Activated T-helper 1 cell treated with Interleukin-2 at 50 U/mL for 16 hours (primary cell): ENCODE data around the gene GRIK5.
"Not testable (repeated sequence)": the region's sequence is repeated elsewhere in the genome, so short reads cannot be mapped to it uniquely, and the experiment has no call there.

ENCODE experiments used
- DNase-seq: peaks from one replicate; pipeline ENCODE4 v3.0.0-alpha.2; 2020; ENCODE audit warnings: low read depth

The GRIK5 gene

GRCh38 chr19:42051166-42052115, 18.6 kb downstream of the GRIK5 start:
- DNase-seq, result no peak

DNA sequence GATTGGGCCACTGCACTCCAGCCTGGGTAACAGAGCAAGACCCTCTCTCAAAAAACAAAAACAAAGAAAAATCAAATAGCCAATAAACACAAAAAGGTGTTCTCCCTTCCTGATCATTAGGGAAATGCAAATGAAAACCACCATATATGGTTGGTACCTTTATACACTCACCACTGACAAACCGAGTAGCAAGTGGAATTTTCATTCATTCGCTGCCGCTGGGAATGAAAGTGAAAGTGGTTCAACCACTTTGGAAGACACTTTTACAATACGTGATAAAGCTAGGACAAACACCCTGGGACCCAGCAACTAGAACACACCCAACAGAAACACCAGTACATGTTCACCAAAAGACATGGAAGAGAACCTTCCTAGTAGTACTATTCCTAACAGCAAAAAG, 21.0 kb downstream of the GRIK5 start:
- DNase-seq, result no peak

DNA sequence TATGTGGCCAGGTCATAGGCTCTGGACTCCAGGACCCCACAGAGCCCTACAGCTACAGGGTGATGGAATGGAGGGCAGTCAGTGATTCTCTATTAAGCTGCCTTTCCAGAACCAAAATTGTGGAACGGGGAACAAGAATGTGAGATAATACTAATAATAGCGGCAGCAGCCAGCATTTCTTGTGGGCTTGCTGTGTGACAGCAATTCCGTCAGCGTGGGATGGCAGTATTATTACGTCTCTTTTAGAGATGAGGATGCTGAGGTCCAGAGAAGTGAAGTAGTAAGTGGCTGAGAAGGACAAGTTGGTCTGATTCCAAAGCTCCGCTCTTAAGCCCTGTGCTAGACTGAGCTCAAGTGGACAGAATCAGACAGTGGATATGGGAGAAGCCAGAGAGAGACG, 24.4 kb downstream of the GRIK5 start:
- DNase-seq, result no peak

DNA sequence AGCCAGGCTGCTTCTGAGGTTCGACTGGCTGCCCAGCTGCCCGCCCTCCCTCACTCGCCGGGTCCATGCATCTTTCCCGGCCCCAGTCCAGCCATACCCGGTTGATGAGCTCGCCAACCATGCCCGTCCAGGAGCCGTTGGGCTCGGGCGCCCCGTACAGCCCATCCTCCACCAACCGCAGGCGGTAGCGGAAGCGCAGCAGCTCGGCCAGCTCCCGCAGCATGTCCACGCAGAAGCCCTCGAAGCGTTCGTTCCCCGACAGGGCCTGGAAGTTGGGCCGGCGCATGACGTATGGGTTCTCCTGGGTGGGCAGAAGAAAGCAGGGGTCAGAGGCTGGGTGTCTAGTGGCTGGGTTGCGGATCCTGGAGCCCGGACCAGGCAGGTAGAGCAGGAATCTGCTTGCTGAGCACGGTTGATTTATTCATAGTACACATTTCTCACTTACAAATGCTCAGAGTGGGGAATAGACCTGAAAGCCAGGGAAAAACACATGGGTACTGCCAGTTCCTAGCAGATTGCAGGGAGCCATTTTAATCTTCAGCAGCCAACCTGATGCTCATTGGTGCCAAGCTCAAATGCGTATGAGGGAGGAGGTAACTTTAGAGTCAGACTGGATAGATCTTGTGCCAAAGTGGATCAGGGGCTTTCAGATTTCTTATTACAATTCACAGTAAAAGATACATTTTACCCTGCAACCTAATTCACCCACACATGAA, 27.4 kb downstream of the GRIK5 start:
- DNase-seq, result no peak

- DNase-seq, result not testable (repeated sequence)
Measured at GRCh38 chr19:42040491-42040890, 29.5 kb downstream of the GRIK5 start.

- DNase-seq, result no peak
Measured at GRCh38 chr19:42040031-42040430, 30.0 kb downstream of the GRIK5 start.

GRCh38 chr19:42038666-42039065, 31.3 kb downstream of the GRIK5 start:
- no peak for DNase-seq

DNA sequence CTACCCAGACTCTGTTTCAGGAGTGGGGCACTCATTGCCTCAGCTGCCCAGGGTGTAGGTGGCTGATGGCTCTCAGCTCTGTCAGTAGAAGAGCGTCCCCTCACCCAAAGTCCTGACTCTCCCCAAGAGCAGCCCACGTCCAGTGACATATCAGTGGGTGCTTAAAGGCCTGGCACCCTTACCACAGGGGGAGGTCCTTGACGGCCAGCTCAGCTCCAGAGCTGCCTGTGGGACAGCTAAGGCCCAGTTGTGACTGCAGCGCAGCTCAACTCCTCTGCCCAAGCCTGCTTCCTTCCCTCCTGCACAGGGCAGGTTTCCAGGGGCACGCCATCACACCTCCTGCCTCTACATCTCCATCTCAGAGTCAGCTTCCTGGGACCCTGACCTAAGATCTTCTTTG, 32.4 kb downstream of the GRIK5 start:
- no peak for DNase-seq

DNA sequence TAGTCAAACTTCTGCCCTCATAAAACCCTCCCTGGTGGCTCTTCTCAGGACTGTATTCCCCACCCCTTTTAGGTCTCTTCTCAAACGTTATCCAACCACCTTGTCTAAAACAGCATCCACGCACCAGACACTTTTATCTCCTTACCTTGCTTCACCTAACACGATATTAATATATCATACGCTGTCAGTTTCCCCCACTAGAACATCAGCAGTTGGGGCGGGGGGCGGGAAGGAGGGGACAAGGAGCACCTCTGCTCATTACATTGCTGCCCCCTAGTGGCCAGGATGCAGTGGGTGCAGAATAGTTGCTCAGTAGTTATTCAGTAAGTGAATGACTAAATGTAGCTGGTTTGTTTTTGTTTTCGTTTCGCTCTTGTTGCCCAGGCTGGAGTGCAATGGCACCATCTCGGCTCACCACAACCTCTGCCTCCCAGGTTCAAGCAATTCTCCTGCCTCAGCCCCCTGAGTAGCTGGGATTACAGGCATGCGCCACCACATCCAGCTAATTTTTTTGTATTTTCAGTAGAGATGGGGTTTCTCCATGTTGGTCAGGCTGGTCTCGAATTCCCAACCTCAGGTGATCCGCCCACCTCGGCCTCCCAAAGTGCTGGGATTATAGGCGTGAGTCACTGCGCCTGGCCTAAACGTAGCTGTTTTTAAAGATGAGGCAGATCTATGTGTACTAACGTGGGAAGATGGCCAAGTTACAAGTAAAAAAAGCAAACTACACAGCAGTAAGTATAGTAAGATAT, 35.2 kb downstream of the GRIK5 start:
- DNase-seq, result peak; percentile 23

DNA sequence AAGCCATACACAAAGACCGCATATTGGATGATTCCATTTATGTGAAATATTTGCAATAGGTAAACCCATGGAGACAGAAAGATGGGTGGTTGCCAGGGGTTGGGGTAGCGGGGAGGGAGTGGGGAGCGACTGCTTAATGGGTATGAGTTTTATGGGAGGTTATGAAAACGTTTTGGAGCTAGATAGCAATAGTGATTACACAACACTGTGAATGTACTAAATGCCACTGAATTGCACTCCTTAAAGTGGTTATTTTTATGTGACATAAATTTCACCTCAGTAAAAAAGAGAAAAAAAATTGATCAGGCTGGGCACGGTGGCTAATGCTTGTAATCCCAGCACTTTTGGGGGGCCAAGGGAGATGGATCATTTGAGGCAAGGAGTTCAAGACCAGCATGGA, 36.6 kb downstream of the GRIK5 start:
- no peak for DNase-seq

GRCh38 chr19:42032431-42032830, 37.6 kb downstream of the GRIK5 start:
- no peak for DNase-seq

DNA sequence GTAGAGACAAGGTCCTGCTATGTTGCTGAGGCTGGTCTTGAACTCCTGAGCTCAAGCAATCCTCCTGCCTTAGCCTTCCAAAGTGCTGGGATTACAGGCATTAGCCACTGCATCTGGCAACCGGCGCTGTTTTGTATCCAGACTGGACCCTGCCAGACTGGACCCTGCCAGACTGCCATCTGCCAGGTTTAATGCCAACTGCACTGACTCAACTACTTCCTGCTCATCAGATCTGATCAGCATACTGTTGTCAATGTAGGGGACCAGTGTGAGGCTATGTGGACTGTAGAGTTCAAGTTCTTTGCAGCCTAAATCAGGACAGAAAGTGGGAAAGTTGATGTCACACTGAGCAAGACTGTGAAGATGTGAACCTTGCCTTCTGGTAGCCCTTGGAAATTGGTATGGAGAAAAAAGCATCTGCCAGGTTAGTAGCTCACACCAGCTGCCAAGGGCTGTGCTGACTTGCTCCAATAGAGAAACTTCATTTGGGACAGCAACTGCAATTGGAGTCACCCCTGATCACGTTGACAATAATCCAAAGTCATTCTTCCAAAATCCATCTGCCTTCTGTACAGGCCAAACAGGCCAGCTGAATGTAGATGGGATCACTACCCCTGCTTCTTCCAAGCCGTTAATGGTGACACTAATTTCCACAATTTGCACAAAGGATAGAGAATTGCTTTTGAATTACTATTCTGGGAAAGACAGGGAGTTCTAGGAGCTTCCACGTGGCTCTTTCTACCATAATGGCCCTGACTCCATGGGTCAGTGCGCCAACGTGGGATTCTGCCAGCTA, 39.2 kb downstream of the GRIK5 start:
- no peak for DNase-seq

DNA sequence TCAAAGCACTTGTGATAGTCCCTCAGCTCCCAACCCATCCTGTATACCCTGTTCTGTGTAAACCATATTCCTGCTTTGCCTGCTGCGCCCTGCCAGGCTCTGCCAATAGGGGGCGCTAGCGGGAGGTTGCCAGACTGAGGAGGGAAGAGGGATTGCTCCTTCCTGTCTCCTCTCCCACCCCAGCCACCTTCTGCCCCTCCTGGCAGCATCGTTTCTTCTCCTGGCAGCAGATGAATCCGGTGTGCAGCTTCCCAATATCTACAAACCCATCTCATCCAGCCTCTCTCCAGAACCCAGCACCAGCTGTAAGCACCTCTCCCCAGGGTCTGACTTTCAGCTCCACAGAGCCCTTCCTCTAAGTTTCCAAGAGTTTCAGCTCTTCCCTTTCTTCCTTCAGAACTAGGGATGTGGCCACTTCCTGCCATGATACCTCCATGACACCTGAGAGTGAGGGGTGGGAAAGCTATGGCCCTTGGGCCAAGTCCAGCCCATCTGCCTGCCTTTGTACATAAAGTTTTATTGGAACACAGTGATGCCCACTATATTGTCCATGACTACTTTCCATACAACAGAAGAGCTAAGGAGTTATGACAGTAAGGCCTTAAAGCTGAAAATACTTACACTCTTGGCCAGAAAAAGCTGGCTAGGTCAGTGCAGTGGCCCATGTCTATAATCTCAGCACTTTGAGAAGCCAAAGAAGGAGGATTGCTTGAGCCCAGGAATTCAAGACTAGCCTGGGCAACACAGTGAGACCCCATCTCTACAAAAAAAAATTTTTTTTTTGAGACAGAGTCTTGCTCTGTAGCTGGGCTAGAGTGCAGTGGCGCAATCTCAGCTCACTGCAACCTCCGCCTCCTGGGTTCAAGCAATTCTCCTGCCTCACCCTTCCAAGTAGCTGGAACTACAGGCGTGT, 41.4 kb downstream of the GRIK5 start:
- no peak for DNase-seq

- DNase-seq, result no peak
Measured at GRCh38 chr19:42024622-42025111, 45.3 kb downstream of the GRIK5 start.

DNA sequence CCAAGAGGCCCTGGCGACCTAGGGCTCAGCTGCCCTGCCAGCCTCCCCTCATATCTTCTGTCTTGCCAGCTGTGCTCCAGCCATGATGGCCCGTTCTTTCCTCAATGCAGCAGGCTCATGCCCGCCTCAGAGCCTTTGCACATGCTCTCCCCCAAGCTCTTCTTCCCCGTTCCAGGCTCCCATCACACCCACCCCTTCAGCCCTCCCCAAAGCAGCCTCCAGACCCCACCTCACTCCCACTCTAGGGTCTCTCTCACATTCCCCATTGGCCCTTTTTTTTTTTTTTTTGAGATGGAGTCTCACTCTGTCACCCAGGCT, 46.1 kb downstream of the GRIK5 start:
- DNase-seq, result no peak

GRCh38 chr19:42023121-42023942, 46.7 kb downstream of the GRIK5 start:
- DNase-seq, result no peak

DNA sequence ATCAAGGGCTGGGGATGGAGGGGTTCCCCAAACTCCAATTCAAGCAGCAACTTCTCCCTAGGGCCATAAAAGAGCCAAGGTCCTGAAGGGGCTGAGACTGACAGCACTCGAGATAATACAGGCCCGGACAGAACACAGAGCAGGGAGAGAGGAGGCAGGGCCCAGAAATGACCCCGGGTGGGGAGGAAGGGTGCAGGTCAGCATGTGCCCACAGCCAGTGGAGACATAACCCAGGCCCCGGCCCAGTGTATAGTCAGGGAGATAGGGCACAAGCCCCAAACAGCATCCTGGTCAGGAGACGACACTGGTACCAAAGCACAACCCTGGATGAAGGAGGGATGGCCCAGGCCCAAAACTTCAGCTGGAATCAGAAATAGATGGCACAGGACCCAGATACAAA, 47.4 kb downstream of the GRIK5 start:
- DNase-seq, result no peak

DNA sequence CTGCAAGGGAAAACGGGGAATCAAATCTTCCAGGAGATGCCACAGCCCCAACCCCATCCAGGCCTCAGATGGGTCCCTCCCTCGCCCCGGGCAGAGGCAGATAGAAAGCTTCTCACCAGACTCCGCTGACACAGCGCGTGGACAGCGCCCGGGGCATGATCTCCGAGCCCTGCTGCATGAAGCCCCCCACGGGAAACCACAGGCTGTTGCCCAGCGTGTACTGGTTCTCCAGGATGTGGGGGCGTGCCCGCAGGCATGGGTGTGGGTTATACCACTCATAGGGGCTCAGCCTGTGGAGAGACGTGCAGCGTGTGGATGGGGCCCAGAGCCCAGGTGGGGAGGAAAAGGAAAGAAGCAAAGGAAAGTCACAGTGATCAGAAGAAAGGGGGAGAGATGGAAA, 48.8 kb downstream of the GRIK5 start:
- DNase-seq, result no peak

DNA sequence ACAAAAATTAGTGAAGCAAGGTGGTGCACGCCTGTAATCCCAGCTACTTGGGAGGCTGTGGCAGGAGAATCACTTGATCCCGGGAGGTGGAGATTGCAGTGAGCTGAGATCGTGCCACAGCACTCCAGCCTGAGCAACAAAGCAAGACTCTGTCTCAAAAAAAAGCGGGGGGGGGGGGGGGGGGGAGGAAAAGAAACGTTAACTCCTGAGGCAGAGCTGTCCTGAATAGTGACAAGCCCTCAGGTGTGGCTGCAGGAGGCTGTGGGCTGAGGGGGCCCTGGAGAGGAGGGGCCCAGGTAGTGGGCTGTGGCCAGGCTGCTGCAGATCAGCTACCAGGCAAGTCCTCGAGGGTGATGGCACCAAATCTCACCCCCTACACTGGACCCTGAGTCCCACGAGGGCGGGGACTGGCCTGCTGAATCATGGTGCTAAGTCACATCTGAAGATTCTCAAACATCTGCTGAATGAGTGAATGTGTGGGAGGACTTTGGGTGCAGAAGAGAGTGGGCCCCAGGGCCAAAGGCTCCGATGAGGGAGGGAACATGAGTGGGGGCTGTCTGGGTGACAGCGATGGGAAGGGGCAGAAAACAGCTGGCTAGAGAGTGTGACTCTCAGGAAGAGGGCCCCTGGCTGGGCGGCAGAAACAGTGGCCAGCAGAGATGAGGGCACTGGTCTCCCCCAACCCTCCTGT, 51.4 kb downstream of the GRIK5 start:
- no peak for DNase-seq
